Testis (tissue), 2 donors: ENCODE measurements around the gene TOP1.

Experiments
- CTCF ChIP-seq, 3 experiments: fragments of 450-650 bp in 2 of 3; fragments of 200-600 bp in 1 of 3; sonication (generic) in 1 of 3; IDR thresholded peaks; one replicate each; pipeline ENCODE4 v1.5.1; 2016 to 2019; ENCODE audit warnings: antibody characterized with exemption in 3 of 3, mild to moderate bottlenecking in 2 of 3, moderate library complexity in 1 of 3
- POLR2A ChIP-seq: fragments of 450-650 bp; IDR thresholded peaks from one replicate; pipeline ENCODE4 v1.6.1; 2017; ENCODE audit warnings: antibody characterized with exemption, mild to moderate bottlenecking, moderate library complexity

- TF ChIP-seq CTCF (IDR thresholded peaks at IDR 0.05) (no peak), POLR2A (no peak)
Measured at GRCh38 chr20:41072915-41073314, 44.3 kb downstream of the TOP1 start.
